Stimulated activated CD4-positive, alpha-beta T cell treated with anti-CD3 and anti-CD28 coated beads, Interleukin-12 subunit alpha, Interleukin-12 subunit beta, amount 100 ng/mL, for 4 hours (primary cell): Measurements from ENCODE around the gene FHOD3.

Experiments used
- DNase-seq: peaks from one replicate; pipeline ENCODE4 v3.0.0-alpha.2; 2020

Gene FHOD3

GRCh38 chr18:36640021-36640952 lies 342.8 kb downstream of the FHOD3 start:
- no peak for DNase-seq

- no peak for DNase-seq
These were observed 345.5 kb downstream of the FHOD3 start for GRCh38 chr18:36643061-36643460.

- DNase-seq: no peak
These were observed 351.3 kb downstream of the FHOD3 start for GRCh38 chr18:36648803-36649202.

GRCh38 chr18:36649205-36649604 lies 351.7 kb downstream of the FHOD3 start:
- no peak for DNase-seq

GRCh38 chr18:36650266-36650665 lies 352.8 kb downstream of the FHOD3 start:
- DNase-seq: no peak

GRCh38 chr18:36650906-36651305 lies 353.4 kb downstream of the FHOD3 start:
- no peak for DNase-seq

- DNase-seq: no peak
These were observed 355.0 kb downstream of the FHOD3 start for GRCh38 chr18:36652503-36652902.

GRCh38 chr18:36653141-36653869 lies 355.8 kb downstream of the FHOD3 start:
- no peak for DNase-seq

- DNase-seq: no peak
These were observed 356.4 kb downstream of the FHOD3 start for GRCh38 chr18:36653870-36654269.

- DNase-seq: no peak
These were observed 357.6 kb downstream of the FHOD3 start for GRCh38 chr18:36655074-36655473.

GRCh38 chr18:36655930-36656329 lies 358.4 kb downstream of the FHOD3 start:
- no peak for DNase-seq

GRCh38 chr18:36658611-36659010 lies 361.1 kb downstream of the FHOD3 start:
- DNase-seq: no peak

GRCh38 chr18:36660311-36660710 lies 362.8 kb downstream of the FHOD3 start:
- DNase-seq: no peak

GRCh38 chr18:36661999-36662398 lies 364.5 kb downstream of the FHOD3 start:
- DNase-seq: no peak

- DNase-seq: no peak
These were observed 365.8 kb downstream of the FHOD3 start for GRCh38 chr18:36663312-36663711.

- DNase-seq: no peak
These were observed 368.4 kb downstream of the FHOD3 start for GRCh38 chr18:36665952-36666351.

GRCh38 chr18:36667811-36668210 lies 370.3 kb downstream of the FHOD3 start:
- DNase-seq: no peak

- no peak for DNase-seq
These were observed 370.8 kb downstream of the FHOD3 start for GRCh38 chr18:36668349-36668748.

- DNase-seq: no peak
These were observed 375.2 kb downstream of the FHOD3 start for GRCh38 chr18:36672437-36673344.

GRCh38 chr18:36673452-36673851 lies 375.9 kb downstream of the FHOD3 start:
- no peak for DNase-seq

GRCh38 chr18:36675076-36675475 lies 377.6 kb downstream of the FHOD3 start:
- no peak for DNase-seq

- no peak for DNase-seq
These were observed 378.0 kb downstream of the FHOD3 start for GRCh38 chr18:36675542-36675941.

- no peak for DNase-seq
These were observed 379.1 kb downstream of the FHOD3 start for GRCh38 chr18:36676629-36677028.
